Natural killer cell (primary cell): ENCODE measurements around the gene GUCA2A. TPM values are rescaled to one million over a fixed set of nuclear protein-coding genes. Genes with fewer than 3 reads are reported as not detected.

ENCODE experiments used
- ATAC-seq, 3 donors: fragments of 150-1000 bp in 2 of 3; fragments of 200-7000 bp in 1 of 3; cut with Tn5 transposase; 1 replicate in 1 of 3; 2 replicates in 2 of 3; pipeline ENCODE4 v1.10.0; 2021; ENCODE audit warnings: mild to moderate bottlenecking in 2 of 3, moderate library complexity in 2 of 3
- DNase-seq, 2 donors: peaks; one replicate each; pipeline versions ENCODE4 v3.0.0 to v3.0.0-alpha.2; 2013 to 2021; ENCODE audit warnings: mixed read lengths in 1 of 2
- H3K27ac ChIP-seq: one replicate; pipeline ENCODE4 v1.5.1; 2013; ENCODE audit warnings: mild to moderate bottlenecking, low read length
- H3K27me3 ChIP-seq: one replicate; pipeline ENCODE4 v1.6.1; 2013; ENCODE audit warnings: low read length; ENCODE audit not compliant: control insufficient read depth, insufficient read depth
- H3K36me3 ChIP-seq: one replicate; pipeline ENCODE4 v1.6.1; 2013; ENCODE audit warnings: low read length; ENCODE audit not compliant: control insufficient read depth, insufficient read depth
- H3K4me1 ChIP-seq: one replicate; pipeline ENCODE4 v1.6.1; 2013; ENCODE audit warnings: low read length; ENCODE audit not compliant: control insufficient read depth, insufficient read depth
- H3K4me3 ChIP-seq: one replicate; pipeline ENCODE4 v1.5.1; 2013; ENCODE audit warnings: low read length
- H3K9me3 ChIP-seq: one replicate; pipeline ENCODE4 v1.6.1; 2013; ENCODE audit warnings: low read length; ENCODE audit not compliant: control insufficient read depth, insufficient read depth
- H3K27ac Mint-ChIP-seq, 2 donors: one replicate each; pipeline ENCODE4 v1.8.0; 2022; ENCODE audit warnings: mild to moderate bottlenecking in 2 of 2, mixed read lengths in 2 of 2, moderate library complexity in 1 of 2
- H3K27me3 Mint-ChIP-seq, 2 donors: one replicate each; pipeline ENCODE4 v1.8.0; 2022; ENCODE audit warnings: low read depth in 2 of 2, mixed read lengths in 2 of 2
- H3K36me3 Mint-ChIP-seq: one replicate; pipeline ENCODE4 v1.8.0; 2022; ENCODE audit warnings: mixed read lengths
- H3K4me1 Mint-ChIP-seq, 2 donors: one replicate each; pipeline ENCODE4 v1.8.0; 2022; ENCODE audit warnings: mixed read lengths in 2 of 2
- H3K4me3 Mint-ChIP-seq: one replicate; pipeline ENCODE4 v1.8.0; 2022; ENCODE audit warnings: mild to moderate bottlenecking, moderate library complexity, mixed read lengths
- H3K9me3 Mint-ChIP-seq, 2 donors: one replicate each; pipeline ENCODE4 v1.8.0; 2022; ENCODE audit warnings: mixed read lengths in 2 of 2
- WGBS: methylation state at CpG from one replicate; pipeline ENCODE4 v1.1.7; 2013; ENCODE audit warnings: missing lambda C conversion rate; ENCODE audit not compliant: insufficient coverage; 5-methylcytosine and 5-hydroxymethylcytosine counted together
- intact Hi-C: fragments of 100-400 bp; cut with micrococcal nuclease; formaldehyde crosslinking; loops from one replicate; pipeline ENCODE4 v1.14.2; 2022
- total RNA-seq, 4 donors: library from RNA; stranded (reverse); fragments of 120-200 nt in 1 of 4; gene quantifications; one replicate each; pipeline versions ENCODE4 v1.2.3 to v1.2.4, GENCODE V29; 2013 to 2022
- TF ChIP-seq, protein P1 (sequence below): fragments of 200-600 bp; IDR thresholded peaks from one replicate; pipeline ENCODE4 v1.8.0; 2022; ENCODE audit warnings: antibody characterized with exemption

GUCA2A gene
- total RNA-seq, 3 donors from 2014 or later (not counting 1 experiment from before 2014, with no cell fraction given): not detected

DNA sequence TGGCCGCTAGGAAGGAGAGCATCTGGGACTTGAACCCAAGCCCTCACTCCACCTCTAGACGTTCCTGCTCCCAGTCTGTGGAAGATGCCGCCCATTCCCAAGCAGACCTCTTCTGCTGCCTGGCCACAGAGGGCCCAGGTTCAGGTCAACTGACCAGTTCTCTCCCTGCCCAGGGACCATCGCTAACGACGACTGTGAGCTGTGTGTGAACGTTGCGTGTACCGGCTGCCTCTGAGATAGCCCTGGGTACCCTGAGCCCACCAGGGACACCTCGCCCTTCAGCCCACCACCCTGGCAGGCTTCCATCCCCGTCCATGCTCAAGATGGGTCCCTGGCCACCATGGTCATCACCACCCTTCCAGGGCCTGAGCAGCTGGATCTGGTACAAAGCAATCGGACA is 9.2 kb downstream of the GUCA2A start:
- H3K36me3 Mint-ChIP-seq: peaks cover 4% of the 10 kb centered on the region
- H3K4me3 ChIP-seq: no peak overlapping the region
- no peak overlapping the region for H3K27ac ChIP-seq
- H3K36me3 ChIP-seq: no peaks in the 10 kb centered on the region
- no peak for DNase-seq
- no peaks in the 10 kb centered on the region for H3K9me3 Mint-ChIP-seq
- no peak overlapping the region for H3K4me3 Mint-ChIP-seq
- no peak for ATAC-seq
- no peaks in the 10 kb centered on the region for H3K9me3 ChIP-seq
- H3K27me3 Mint-ChIP-seq: peaks cover 5 to 10% of the 10 kb centered on the region in 2 donors
- no peaks in the 10 kb centered on the region for H3K27me3 ChIP-seq
- intact Hi-C loops: no loop called here
- peaks cover 8 to 9% of the 10 kb centered on the region in 2 donors for H3K4me1 Mint-ChIP-seq
- TF ChIP-seq, protein P1, sequence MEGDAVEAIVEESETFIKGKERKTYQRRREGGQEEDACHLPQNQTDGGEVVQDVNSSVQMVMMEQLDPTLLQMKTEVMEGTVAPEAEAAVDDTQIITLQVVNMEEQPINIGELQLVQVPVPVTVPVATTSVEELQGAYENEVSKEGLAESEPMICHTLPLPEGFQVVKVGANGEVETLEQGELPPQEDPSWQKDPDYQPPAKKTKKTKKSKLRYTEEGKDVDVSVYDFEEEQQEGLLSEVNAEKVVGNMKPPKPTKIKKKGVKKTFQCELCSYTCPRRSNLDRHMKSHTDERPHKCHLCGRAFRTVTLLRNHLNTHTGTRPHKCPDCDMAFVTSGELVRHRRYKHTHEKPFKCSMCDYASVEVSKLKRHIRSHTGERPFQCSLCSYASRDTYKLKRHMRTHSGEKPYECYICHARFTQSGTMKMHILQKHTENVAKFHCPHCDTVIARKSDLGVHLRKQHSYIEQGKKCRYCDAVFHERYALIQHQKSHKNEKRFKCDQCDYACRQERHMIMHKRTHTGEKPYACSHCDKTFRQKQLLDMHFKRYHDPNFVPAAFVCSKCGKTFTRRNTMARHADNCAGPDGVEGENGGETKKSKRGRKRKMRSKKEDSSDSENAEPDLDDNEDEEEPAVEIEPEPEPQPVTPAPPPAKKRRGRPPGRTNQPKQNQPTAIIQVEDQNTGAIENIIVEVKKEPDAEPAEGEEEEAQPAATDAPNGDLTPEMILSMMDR: no peak
- peaks cover 5% of the 10 kb centered on the region for H3K4me1 ChIP-seq
- H3K27ac Mint-ChIP-seq: no peak overlapping the region
- WGBS: 90% methylated on average over 12 of the region's 12 CpGs

DNA sequence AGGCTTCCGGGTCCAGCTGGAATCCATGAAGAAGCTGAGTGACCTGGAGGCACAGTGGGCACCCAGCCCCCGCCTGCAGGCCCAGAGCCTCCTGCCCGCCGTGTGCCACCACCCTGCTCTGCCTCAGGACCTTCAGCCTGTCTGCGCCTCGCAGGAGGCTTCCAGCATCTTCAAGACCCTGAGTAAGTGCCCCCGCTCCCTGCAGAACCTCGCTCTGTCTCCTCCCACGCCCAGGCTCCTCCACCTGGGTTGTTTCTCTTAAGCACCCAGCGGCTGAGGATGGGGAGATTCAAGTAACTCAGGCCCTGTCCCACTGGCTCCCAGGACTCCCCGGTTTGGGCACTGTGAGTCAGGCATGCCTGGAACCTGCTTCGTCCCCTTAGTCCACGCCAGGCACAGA is 9.9 kb downstream of the GUCA2A start:
- H3K4me1 ChIP-seq: peaks cover 5% of the 10 kb centered on the region
- no peaks in the 10 kb centered on the region for H3K36me3 Mint-ChIP-seq
- no peak overlapping the region for H3K4me3 Mint-ChIP-seq
- TF ChIP-seq, protein P1: no peak
- H3K4me1 Mint-ChIP-seq: peaks cover 8 to 9% of the 10 kb centered on the region in 2 donors
- H3K9me3 Mint-ChIP-seq: no peaks in the 10 kb centered on the region
- H3K27ac ChIP-seq: no peak overlapping the region
- no peaks in the 10 kb centered on the region for H3K9me3 ChIP-seq
- ATAC-seq (no peak), DNase-seq (no peak)
- WGBS: 91% methylated on average over 13 of the region's 13 CpGs
- peaks cover 8 to 16% of the 10 kb centered on the region in 2 donors for H3K27me3 Mint-ChIP-seq
- no peaks in the 10 kb centered on the region for H3K36me3 ChIP-seq
- no peak overlapping the region for H3K27ac Mint-ChIP-seq
- no peak overlapping the region for H3K4me3 ChIP-seq
- intact Hi-C loops: no loop called here
- no peaks in the 10 kb centered on the region for H3K27me3 ChIP-seq

DNA sequence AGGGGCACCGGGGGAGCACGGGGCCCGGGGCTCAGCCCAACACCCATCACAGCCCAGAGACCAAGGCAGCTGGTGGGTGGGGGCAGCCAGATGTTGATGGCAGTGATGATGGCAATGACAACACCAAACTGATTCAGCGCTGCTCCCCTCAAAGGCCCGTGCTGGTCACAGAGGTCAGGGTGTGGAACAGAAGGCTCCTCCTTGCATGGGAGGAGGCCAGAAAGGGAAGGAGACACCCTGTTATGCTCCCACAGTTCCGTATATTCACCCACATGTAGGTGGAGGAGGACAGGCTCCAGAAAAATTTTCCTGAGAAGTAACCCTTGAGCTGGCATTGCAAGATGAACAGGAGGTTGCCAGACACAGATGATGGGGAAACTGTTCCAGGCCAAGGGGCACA is 10.9 kb downstream of the GUCA2A start:
- H3K27me3 Mint-ChIP-seq: peaks cover 8 to 17% of the 10 kb centered on the region in 2 donors
- no peaks in the 10 kb centered on the region for H3K36me3 ChIP-seq
- 85% methylated on average over 4 of the region's 6 CpGs for WGBS
- intact Hi-C loops: no loop called here
- H3K36me3 Mint-ChIP-seq: no peaks in the 10 kb centered on the region
- peaks cover 8 to 9% of the 10 kb centered on the region in 2 donors for H3K4me1 Mint-ChIP-seq
- TF ChIP-seq, protein P1: no peak
- H3K27me3 ChIP-seq: no peaks in the 10 kb centered on the region
- DNase-seq (no peak), ATAC-seq (no peak)
- H3K9me3 Mint-ChIP-seq: no peaks in the 10 kb centered on the region
- no peak overlapping the region for H3K4me3 Mint-ChIP-seq
- no peak overlapping the region for H3K27ac Mint-ChIP-seq
- H3K4me1 ChIP-seq: peaks cover 5% of the 10 kb centered on the region
- no peak overlapping the region for H3K4me3 ChIP-seq
- H3K9me3 ChIP-seq: no peaks in the 10 kb centered on the region
- H3K27ac ChIP-seq: no peak overlapping the region

DNA sequence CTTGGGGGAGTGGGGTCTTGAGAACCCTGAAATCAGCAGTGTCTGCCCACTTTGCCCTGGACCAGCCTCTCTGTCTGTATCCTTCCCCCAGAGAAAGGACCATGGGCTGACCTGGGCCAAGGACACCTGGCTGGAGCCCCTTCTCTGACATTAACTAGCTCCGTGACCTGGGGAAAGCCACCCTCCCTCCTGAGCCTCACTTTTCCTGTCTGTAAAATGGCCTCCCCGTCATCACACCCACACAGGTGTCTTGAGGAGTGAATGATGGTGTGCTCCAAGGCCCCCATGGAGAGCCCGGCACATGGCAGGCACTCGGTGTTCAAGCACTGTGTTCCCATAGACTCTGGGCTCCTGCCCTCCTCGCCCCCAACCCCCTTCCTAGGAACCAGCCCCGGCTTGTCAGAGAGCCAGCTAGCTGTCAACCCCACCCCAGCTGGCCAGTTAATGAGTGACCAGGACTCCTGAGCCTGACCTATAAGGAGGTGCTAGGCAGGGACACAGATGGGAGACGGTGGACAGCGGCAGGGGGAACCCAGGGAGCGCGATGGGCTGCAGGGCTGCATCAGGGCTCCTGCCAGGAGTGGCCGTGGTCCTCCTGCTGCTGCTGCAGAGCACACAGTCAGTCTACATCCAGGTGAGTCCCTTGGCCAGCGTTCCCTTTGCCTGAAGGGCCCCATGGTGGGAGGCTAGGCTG is 11.5 kb downstream of the GUCA2A start, which contains the start of gene GUCA2B:
TSS of gene GUCA2B (plus strand) at position 504 of the 694 bp plus-strand sequence. CDS start at position 545, 41 bp downstream.
- no peak within 1 kb of the TSS for H3K27ac Mint-ChIP-seq
- H3K36me3 ChIP-seq: no peaks in the 10 kb centered on the region
- H3K27me3 Mint-ChIP-seq: peaks cover 8 to 17% of the 10 kb centered on the region in 2 donors
- H3K9me3 Mint-ChIP-seq: no peaks in the 10 kb centered on the region
- 91% methylated on average over 10 of the region's 12 CpGs for WGBS
- intact Hi-C loops: no loop called here
- ATAC-seq: no peak
- TF ChIP-seq, protein P1: no peak
- H3K4me1 ChIP-seq: peaks cover 5% of the 10 kb centered on the region
- DNase-seq: no peak
- peaks cover 7 to 8% of the 10 kb centered on the region in 2 donors for H3K4me1 Mint-ChIP-seq
- H3K27me3 ChIP-seq: no peaks in the 10 kb centered on the region
- no peak within 1 kb of the TSS for H3K27ac ChIP-seq
- no peak within 1 kb of the TSS for H3K4me3 Mint-ChIP-seq
- H3K9me3 ChIP-seq: no peaks in the 10 kb centered on the region
- H3K36me3 Mint-ChIP-seq: no peaks in the 10 kb centered on the region
- no peak within 1 kb of the TSS for H3K4me3 ChIP-seq
